GM23338 (cell line): Measurements from ENCODE around the gene TNNI2. TPM values are rescaled to one million over a fixed set of nuclear protein-coding genes. Genes with fewer than 3 reads are reported as not detected.

Source experiments
- ATAC-seq: fragments of 200-7000 bp; cut with Tn5 transposase; 3 replicates; pipeline ENCODE4 v1.9.1; 2020
- DNase-seq: peaks from one replicate; pipeline ENCODE4 v3.0.0-alpha.2; 2015; ENCODE audit warnings: low spot score
- H2AFZ ChIP-seq: fragments of 200-600 bp; sonication (generic); 2 replicates; pipeline ENCODE4 v1.8.0; 2016; ENCODE audit warnings: antibody characterized with exemption, mild to moderate bottlenecking, moderate library complexity
- H3F3A ChIP-seq: fragments of 200-600 bp; sonication (generic); replicated peaks from 2 replicates; pipeline ENCODE4 v1.8.0; 2017; ENCODE audit warnings: antibody characterized with exemption, mixed run types, low read depth
- H3K27ac ChIP-seq: fragments of 200-600 bp; sonication (generic); 2 replicates; pipeline ENCODE4 v1.6.1; 2016; ENCODE audit warnings: low read depth
- H3K27me3 ChIP-seq: fragments of 200-600 bp; sonication (generic); 2 replicates; pipeline ENCODE4 v1.8.0; 2016; ENCODE audit warnings: mild to moderate bottlenecking, mixed run types, moderate library complexity; ENCODE audit not compliant: insufficient read depth
- H3K36me3 ChIP-seq: fragments of 200-600 bp; sonication (generic); 2 replicates; pipeline ENCODE4 v1.8.0; 2016; ENCODE audit warnings: mild to moderate bottlenecking; ENCODE audit not compliant: insufficient read depth
- H3K4me1 ChIP-seq: fragments of 200-600 bp; sonication (generic); 2 replicates; pipeline ENCODE4 v1.8.0; 2016; ENCODE audit warnings: mild to moderate bottlenecking, moderate library complexity; ENCODE audit not compliant: insufficient read depth
- H3K4me2 ChIP-seq: fragments of 200-600 bp; sonication (generic); 2 replicates; pipeline ENCODE4 v1.7.1; 2017; ENCODE audit warnings: mixed run types
- H3K4me3 ChIP-seq: fragments of 200-600 bp; sonication (generic); 2 replicates; pipeline ENCODE4 v1.6.1; 2016; ENCODE audit warnings: mixed run types
- H3K79me2 ChIP-seq: fragments of 200-600 bp; sonication (generic); replicated peaks from 2 replicates; pipeline ENCODE4 v1.8.0; 2017; ENCODE audit warnings: mild to moderate bottlenecking; ENCODE audit not compliant: insufficient read depth
- H3K9me2 ChIP-seq: fragments of 200-600 bp; sonication (generic); 2 replicates; pipeline ENCODE4 v1.8.0; 2017; ENCODE audit not compliant: insufficient read depth
- H4K20me1 ChIP-seq: fragments of 200-600 bp; sonication (generic); replicated peaks from 2 replicates; pipeline ENCODE4 v1.8.0; 2017; ENCODE audit warnings: mild to moderate bottlenecking; ENCODE audit not compliant: insufficient read depth
- H3K27ac Mint-ChIP-seq: 2 replicates; pipeline ENCODE4 v1.8.0; 2020; ENCODE audit warnings: inconsistent platforms, mild to moderate bottlenecking, moderate library complexity, mixed read lengths
- H3K27me3 Mint-ChIP-seq: 3 replicates; pipeline ENCODE4 v1.8.0; 2022; ENCODE audit warnings: low read depth, mild to moderate bottlenecking, moderate library complexity, mixed read lengths, inconsistent platforms; ENCODE audit not compliant: insufficient read depth, poor library complexity
- H3K36me3 Mint-ChIP-seq: 3 replicates; pipeline ENCODE4 v1.8.0; 2021; ENCODE audit warnings: low read depth, mild to moderate bottlenecking, inconsistent platforms, moderate library complexity, mixed read lengths
- H3K4me1 Mint-ChIP-seq: 3 replicates; pipeline ENCODE4 v1.8.0; 2020; ENCODE audit warnings: mild to moderate bottlenecking, inconsistent platforms, mixed read lengths
- H3K4me3 Mint-ChIP-seq: 3 replicates; pipeline ENCODE4 v1.8.0; 2021; ENCODE audit warnings: moderate library complexity, mild to moderate bottlenecking, inconsistent platforms, mixed read lengths
- H3K9me3 Mint-ChIP-seq: 3 replicates; pipeline ENCODE4 v1.8.0; 2020; ENCODE audit warnings: moderate library complexity, mild to moderate bottlenecking, inconsistent platforms, mixed read lengths
- CREB1 ChIP-seq: fragments of 250-450 bp; sonication (Bioruptor Pico); IDR thresholded peaks from 2 replicates; pipeline ENCODE4 v1.5.0; 2020; ENCODE audit warnings: low read depth, mild to moderate bottlenecking, moderate library complexity
- POLR2AphosphoS5 ChIP-seq: IDR thresholded peaks from 2 replicates; pipeline ENCODE4 v1.6.1; 2016; ENCODE audit warnings: antibody characterized with exemption, low read depth
- ZNF114 ChIP-seq: fragments of 250-450 bp; sonication (Bioruptor Pico); IDR thresholded peaks from 2 replicates; pipeline ENCODE4 v1.5.0; 2020; ENCODE audit warnings: mild to moderate bottlenecking, moderate library complexity
- ZNF331 ChIP-seq: fragments of 250-450 bp; sonication (Bioruptor Pico); IDR thresholded peaks from 2 replicates; pipeline ENCODE4 v1.5.0; 2020; ENCODE audit warnings: low read depth, mild to moderate bottlenecking, moderate library complexity
- polyA plus RNA-seq: library from polyadenylated mRNA; unstranded; fragments of >200 nt; fragmentation: Nextera tagmentation; extraction: Ambion mirVana; gene quantifications from 2 replicates; pipeline ENCODE4 v1.2.1, GENCODE V29; 2016
- total RNA-seq: library from RNA; depleted of rRNA; stranded (reverse); fragments of >200 nt; shearing (Covaris generic); gene quantifications from 2 replicates; pipeline ENCODE4 v1.2.3, GENCODE V29; 2014
- TF ChIP-seq, protein P1 (sequence below): fragments of 250-450 bp; sonication (Bioruptor Pico); IDR thresholded peaks from 2 replicates; pipeline ENCODE4 v1.5.0; 2020; ENCODE audit warnings: mild to moderate bottlenecking, moderate library complexity
- TF ChIP-seq, protein P2 (sequence below), 2 experiments: fragments of 200-600 bp in 1 of 2; sonication (generic) in 1 of 2; conservative IDR thresholded peaks; 2 replicates each; pipeline versions ENCODE4 v1.5.1 to v1.6.1; 2016 to 2017; ENCODE audit warnings: antibody characterized with exemption in 2 of 2, low read depth in 2 of 2, mild to moderate bottlenecking in 2 of 2, moderate library complexity in 1 of 2
- TF ChIP-seq, protein P3 (sequence below): IDR thresholded peaks from 2 replicates; pipeline ENCODE4 v1.6.1; 2016; ENCODE audit warnings: antibody characterized with exemption

The TNNI2 gene
- total and polyA plus RNA-seq, 2 experiments from 2014 or later, result not detected

DNA sequence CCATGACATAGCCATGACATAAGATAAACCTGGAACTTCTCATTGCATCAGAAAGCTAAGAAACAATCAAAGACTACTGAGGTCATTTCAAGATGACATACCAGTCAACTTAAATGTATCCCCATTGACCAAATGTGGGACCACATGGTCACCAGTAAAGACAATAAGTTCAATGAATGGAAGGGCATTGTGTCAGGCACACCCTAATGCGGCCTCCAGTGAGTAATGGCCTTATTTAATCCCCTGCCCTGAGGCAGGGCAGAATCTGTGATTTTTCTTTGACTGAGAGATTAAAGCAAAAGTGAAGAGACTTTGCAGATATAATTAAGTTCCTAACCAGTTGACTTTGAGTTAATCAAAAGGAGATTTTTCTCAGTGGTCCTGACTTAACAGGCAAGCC, 21.3 kb upstream of the TNNI2 start (continued):
- TF ChIP-seq, protein P1, sequence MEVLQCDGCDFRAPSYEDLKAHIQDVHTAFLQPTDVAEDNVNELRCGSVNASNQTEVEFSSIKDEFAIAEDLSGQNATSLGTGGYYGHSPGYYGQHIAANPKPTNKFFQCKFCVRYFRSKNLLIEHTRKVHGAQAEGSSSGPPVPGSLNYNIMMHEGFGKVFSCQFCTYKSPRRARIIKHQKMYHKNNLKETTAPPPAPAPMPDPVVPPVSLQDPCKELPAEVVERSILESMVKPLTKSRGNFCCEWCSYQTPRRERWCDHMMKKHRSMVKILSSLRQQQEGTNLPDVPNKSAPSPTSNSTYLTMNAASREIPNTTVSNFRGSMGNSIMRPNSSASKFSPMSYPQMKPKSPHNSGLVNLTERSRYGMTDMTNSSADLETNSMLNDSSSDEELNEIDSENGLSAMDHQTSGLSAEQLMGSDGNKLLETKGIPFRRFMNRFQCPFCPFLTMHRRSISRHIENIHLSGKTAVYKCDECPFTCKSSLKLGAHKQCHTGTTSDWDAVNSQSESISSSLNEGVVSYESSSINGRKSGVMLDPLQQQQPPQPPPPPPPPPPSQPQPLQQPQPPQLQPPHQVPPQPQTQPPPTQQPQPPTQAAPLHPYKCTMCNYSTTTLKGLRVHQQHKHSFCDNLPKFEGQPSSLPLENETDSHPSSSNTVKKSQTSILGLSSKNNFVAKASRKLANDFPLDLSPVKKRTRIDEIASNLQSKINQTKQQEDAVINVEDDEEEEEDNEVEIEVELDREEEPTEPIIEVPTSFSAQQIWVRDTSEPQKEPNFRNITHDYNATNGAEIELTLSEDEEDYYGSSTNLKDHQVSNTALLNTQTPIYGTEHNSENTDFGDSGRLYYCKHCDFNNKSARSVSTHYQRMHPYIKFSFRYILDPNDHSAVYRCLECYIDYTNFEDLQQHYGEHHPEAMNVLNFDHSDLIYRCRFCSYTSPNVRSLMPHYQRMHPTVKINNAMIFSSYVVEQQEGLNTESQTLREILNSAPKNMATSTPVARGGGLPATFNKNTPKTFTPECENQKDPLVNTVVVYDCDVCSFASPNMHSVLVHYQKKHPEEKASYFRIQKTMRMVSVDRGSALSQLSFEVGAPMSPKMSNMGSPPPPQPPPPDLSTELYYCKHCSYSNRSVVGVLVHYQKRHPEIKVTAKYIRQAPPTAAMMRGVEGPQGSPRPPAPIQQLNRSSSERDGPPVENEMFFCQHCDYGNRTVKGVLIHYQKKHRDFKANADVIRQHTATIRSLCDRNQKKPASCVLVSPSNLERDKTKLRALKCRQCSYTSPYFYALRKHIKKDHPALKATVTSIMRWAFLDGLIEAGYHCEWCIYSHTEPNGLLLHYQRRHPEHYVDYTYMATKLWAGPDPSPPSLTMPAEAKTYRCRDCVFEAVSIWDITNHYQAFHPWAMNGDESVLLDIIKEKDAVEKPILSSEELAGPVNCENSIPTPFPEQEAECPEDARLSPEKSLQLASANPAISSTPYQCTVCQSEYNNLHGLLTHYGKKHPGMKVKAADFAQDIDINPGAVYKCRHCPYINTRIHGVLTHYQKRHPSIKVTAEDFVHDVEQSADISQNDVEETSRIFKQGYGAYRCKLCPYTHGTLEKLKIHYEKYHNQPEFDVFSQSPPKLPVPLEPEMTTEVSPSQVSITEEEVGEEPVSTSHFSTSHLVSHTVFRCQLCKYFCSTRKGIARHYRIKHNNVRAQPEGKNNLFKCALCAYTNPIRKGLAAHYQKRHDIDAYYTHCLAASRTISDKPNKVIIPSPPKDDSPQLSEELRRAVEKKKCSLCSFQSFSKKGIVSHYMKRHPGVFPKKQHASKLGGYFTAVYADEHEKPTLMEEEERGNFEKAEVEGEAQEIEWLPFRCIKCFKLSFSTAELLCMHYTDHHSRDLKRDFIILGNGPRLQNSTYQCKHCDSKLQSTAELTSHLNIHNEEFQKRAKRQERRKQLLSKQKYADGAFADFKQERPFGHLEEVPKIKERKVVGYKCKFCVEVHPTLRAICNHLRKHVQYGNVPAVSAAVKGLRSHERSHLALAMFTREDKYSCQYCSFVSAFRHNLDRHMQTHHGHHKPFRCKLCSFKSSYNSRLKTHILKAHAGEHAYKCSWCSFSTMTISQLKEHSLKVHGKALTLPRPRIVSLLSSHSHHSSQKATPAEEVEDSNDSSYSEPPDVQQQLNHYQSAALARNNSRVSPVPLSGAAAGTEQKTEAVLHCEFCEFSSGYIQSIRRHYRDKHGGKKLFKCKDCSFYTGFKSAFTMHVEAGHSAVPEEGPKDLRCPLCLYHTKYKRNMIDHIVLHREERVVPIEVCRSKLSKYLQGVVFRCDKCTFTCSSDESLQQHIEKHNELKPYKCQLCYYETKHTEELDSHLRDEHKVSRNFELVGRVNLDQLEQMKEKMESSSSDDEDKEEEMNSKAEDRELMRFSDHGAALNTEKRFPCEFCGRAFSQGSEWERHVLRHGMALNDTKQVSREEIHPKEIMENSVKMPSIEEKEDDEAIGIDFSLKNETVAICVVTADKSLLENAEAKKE (CRISPR knock-in tag), result no peak
- no peak for TF ChIP-seq POLR2AphosphoS5

DNA sequence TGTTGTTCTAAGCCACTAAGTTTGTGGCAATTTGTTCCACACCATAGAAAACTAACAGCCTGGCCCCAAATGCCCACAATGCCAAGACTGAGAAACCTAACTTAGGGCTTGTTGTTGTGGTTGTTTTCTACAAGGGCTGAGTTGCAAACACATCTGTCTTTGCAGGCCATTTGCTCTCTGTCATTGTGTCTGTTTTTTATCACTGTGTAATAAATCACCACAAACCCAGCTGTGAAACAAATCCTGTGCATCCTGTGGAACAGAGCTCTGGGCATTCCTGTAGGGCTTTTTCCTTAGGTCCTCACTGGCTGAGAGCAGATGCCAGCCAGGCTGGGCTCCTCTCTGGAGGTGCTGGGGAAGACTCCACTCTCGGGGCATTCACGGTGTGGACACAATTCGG, 19.7 kb upstream of the TNNI2 start:
- Histone ChIP-seq H3K27ac (no peak overlapping the region), H3K9me2 (no peaks in the 10 kb centered on the region), H3K4me2 (no peak overlapping the region), H3K79me2 (no peaks in the 10 kb centered on the region), H3F3A (no peaks in the 10 kb centered on the region), H4K20me1 (no peaks in the 10 kb centered on the region), H2AFZ (no peak overlapping the region), H3K27me3 (no peaks in the 10 kb centered on the region), H3K36me3 (no peaks in the 10 kb centered on the region), H3K4me1 (no peaks in the 10 kb centered on the region), H3K4me3 (no peak overlapping the region)
- Mint-ChIP-seq H3K4me1 (no peaks in the 10 kb centered on the region), H3K27me3 (peaks cover 3% of the 10 kb centered on the region), H3K4me3 (no peak overlapping the region), H3K9me3 (peaks cover 4% of the 10 kb centered on the region), H3K36me3 (no peaks in the 10 kb centered on the region), H3K27ac (no peak overlapping the region)
- no peak for ATAC-seq
- DNase-seq, result no peak
- TF ChIP-seq POLR2AphosphoS5 (no peak), ZNF114 (no peak), CREB1 (CRISPR knock-in tag) (no peak), ZNF331 (no peak)
- TF ChIP-seq, protein P2, sequence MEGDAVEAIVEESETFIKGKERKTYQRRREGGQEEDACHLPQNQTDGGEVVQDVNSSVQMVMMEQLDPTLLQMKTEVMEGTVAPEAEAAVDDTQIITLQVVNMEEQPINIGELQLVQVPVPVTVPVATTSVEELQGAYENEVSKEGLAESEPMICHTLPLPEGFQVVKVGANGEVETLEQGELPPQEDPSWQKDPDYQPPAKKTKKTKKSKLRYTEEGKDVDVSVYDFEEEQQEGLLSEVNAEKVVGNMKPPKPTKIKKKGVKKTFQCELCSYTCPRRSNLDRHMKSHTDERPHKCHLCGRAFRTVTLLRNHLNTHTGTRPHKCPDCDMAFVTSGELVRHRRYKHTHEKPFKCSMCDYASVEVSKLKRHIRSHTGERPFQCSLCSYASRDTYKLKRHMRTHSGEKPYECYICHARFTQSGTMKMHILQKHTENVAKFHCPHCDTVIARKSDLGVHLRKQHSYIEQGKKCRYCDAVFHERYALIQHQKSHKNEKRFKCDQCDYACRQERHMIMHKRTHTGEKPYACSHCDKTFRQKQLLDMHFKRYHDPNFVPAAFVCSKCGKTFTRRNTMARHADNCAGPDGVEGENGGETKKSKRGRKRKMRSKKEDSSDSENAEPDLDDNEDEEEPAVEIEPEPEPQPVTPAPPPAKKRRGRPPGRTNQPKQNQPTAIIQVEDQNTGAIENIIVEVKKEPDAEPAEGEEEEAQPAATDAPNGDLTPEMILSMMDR (conservative IDR thresholded peaks at IDR 0.05; ENCODE audit: low read depth in 2 of 2), result no peak
- TF ChIP-seq, protein P3, sequence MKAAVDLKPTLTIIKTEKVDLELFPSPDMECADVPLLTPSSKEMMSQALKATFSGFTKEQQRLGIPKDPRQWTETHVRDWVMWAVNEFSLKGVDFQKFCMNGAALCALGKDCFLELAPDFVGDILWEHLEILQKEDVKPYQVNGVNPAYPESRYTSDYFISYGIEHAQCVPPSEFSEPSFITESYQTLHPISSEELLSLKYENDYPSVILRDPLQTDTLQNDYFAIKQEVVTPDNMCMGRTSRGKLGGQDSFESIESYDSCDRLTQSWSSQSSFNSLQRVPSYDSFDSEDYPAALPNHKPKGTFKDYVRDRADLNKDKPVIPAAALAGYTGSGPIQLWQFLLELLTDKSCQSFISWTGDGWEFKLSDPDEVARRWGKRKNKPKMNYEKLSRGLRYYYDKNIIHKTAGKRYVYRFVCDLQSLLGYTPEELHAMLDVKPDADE, result no peak
- TF ChIP-seq, protein P1 (CRISPR knock-in tag), result no peak
